ENCODE results near the gene BANK1.

Gene BANK1

GRCh38 chr4:101993002-101993841 is 202.7 kb downstream of the BANK1 start:
- no peak overlapping the region for H3K14ac ChIP-seq (ENCODE audit: low read length)
- H2BK12ac ChIP-seq (ENCODE audit: low read length): no peak overlapping the region
- no peak overlapping the region for H3K27ac ChIP-seq (replicated peaks; ENCODE audit: low read length)
- no CpG with 5 or more reads among the region's 5 CpGs for whole genome bisulfite sequencing, 2 donors (ENCODE audit: extremely low coverage in 2 of 2, insufficient read length in 2 of 2, insufficient replicate concordance in 1 of 2)
- no peaks in the 10 kb centered on the region for H3K36me3 ChIP-seq (replicated peaks in 1 of 2; ENCODE audit: control insufficient read depth in 2 of 2, insufficient read depth in 2 of 2, low read length in 2 of 2)
- no peaks in the 10 kb centered on the region for H3K4me1 ChIP-seq (ENCODE audit: control insufficient read depth in 2 of 2, insufficient read depth in 1 of 2, low read depth in 1 of 2, low read length in 2 of 2)
- DNase-seq (ENCODE audit: low spot score): no peak
- H3K27me3 ChIP-seq (ENCODE audit: control insufficient read depth in 3 of 3, insufficient read depth in 3 of 3, low read depth in 1 of 3, low read length in 3 of 3): no peaks in the 10 kb centered on the region
- H3K4me2 ChIP-seq (ENCODE audit: insufficient read depth, low read length, poor library complexity, severe bottlenecking): no peak overlapping the region
- no peak overlapping the region for H2AK5ac ChIP-seq (ENCODE audit: low read depth, low read length)
- no peaks in the 10 kb centered on the region for H3K79me1 ChIP-seq (ENCODE audit: low read depth, low read length)
- H4K91ac ChIP-seq (ENCODE audit: low read depth, low read length, poor library complexity): no peak overlapping the region
- no peak overlapping the region for H3K18ac ChIP-seq (ENCODE audit: low read length)
- no peak overlapping the region for H2BK15ac ChIP-seq (ENCODE audit: low read length)
- no peak overlapping the region for H3K9ac ChIP-seq (ENCODE audit: low read depth, low read length, poor library complexity)
- H3K9me3 ChIP-seq (replicated peaks in 1 of 2; ENCODE audit: control insufficient read depth in 2 of 2, insufficient read depth in 1 of 2, low read depth in 1 of 2, low read length in 2 of 2): no peaks in the 10 kb centered on the region
- H3K4ac ChIP-seq (ENCODE audit: low read length): no peak overlapping the region
- H3K23ac ChIP-seq (ENCODE audit: low read depth, low read length, poor library complexity): no peak overlapping the region
- H2BK120ac ChIP-seq (ENCODE audit: low read depth, low read length): no peak overlapping the region
- H3K4me3 ChIP-seq (ENCODE audit: low read length in 2 of 2): no peak overlapping the region
- H4K8ac ChIP-seq (ENCODE audit: low read depth, low read length): no peak overlapping the region
- peak overlapping the region; percentile 68 for H2AFZ ChIP-seq (ENCODE audit: low read length)
- H2BK5ac ChIP-seq (ENCODE audit: low read length): no peak overlapping the region

GRCh38 chr4:101993842-101994775 is 203.6 kb downstream of the BANK1 start:
- no peak overlapping the region for H4K8ac ChIP-seq (ENCODE audit: low read depth, low read length)
- H3K9me3 ChIP-seq (replicated peaks in 1 of 2; ENCODE audit: control insufficient read depth in 2 of 2, insufficient read depth in 1 of 2, low read depth in 1 of 2, low read length in 2 of 2): no peaks in the 10 kb centered on the region
- no peaks in the 10 kb centered on the region for H3K4me1 ChIP-seq (ENCODE audit: control insufficient read depth in 2 of 2, insufficient read depth in 1 of 2, low read depth in 1 of 2, low read length in 2 of 2)
- H3K4me3 ChIP-seq (ENCODE audit: low read length in 2 of 2): no peak overlapping the region
- no peak overlapping the region for H3K4ac ChIP-seq (ENCODE audit: low read length)
- H3K27ac ChIP-seq (replicated peaks; ENCODE audit: low read length): no peak overlapping the region
- H2AK5ac ChIP-seq (ENCODE audit: low read depth, low read length): no peak overlapping the region
- H2BK5ac ChIP-seq (ENCODE audit: low read length): no peak overlapping the region
- no peak overlapping the region for H3K9ac ChIP-seq (ENCODE audit: low read depth, low read length, poor library complexity)
- H2BK15ac ChIP-seq (ENCODE audit: low read length): no peak overlapping the region
- H2BK12ac ChIP-seq (ENCODE audit: low read length): no peak overlapping the region
- H4K91ac ChIP-seq (ENCODE audit: low read depth, low read length, poor library complexity): no peak overlapping the region
- H3K79me1 ChIP-seq (ENCODE audit: low read depth, low read length): no peaks in the 10 kb centered on the region
- H3K27me3 ChIP-seq (ENCODE audit: control insufficient read depth in 3 of 3, insufficient read depth in 3 of 3, low read depth in 1 of 3, low read length in 3 of 3): no peaks in the 10 kb centered on the region
- no peak overlapping the region for H3K14ac ChIP-seq (ENCODE audit: low read length)
- H3K4me2 ChIP-seq (ENCODE audit: insufficient read depth, low read length, poor library complexity, severe bottlenecking): no peak overlapping the region
- WGBS, 2 donors (ENCODE audit: extremely low coverage in 2 of 2, insufficient read length in 2 of 2, insufficient replicate concordance in 1 of 2): no CpG with 5 or more reads among the region's 4 CpGs
- H2AFZ ChIP-seq (ENCODE audit: low read length): no peak overlapping the region
- no peak for DNase-seq (ENCODE audit: low spot score)
- H2BK120ac ChIP-seq (ENCODE audit: low read depth, low read length): no peak overlapping the region
- H3K18ac ChIP-seq (ENCODE audit: low read length): no peak overlapping the region
- H3K36me3 ChIP-seq (replicated peaks in 1 of 2; ENCODE audit: control insufficient read depth in 2 of 2, insufficient read depth in 2 of 2, low read length in 2 of 2): no peaks in the 10 kb centered on the region
- H3K23ac ChIP-seq (ENCODE audit: low read depth, low read length, poor library complexity): no peak overlapping the region

- no peaks in the 10 kb centered on the region for H3K79me1 ChIP-seq (ENCODE audit: low read depth, low read length)
- no peaks in the 10 kb centered on the region for H3K36me3 ChIP-seq (replicated peaks in 1 of 2; ENCODE audit: control insufficient read depth in 2 of 2, insufficient read depth in 2 of 2, low read length in 2 of 2)
- H3K27ac ChIP-seq (replicated peaks; ENCODE audit: low read length): no peak overlapping the region
- H2BK5ac ChIP-seq (ENCODE audit: low read length): no peak overlapping the region
- H4K8ac ChIP-seq (ENCODE audit: low read depth, low read length): no peak overlapping the region
- DNase-seq (ENCODE audit: low spot score): no peak
- H2BK120ac ChIP-seq (ENCODE audit: low read depth, low read length): no peak overlapping the region
- peak overlapping the region; percentile 27 for H2AFZ ChIP-seq (ENCODE audit: low read length)
- no peak overlapping the region for H3K14ac ChIP-seq (ENCODE audit: low read length)
- H3K4me3 ChIP-seq (ENCODE audit: low read length in 2 of 2): no peak overlapping the region
- no peak overlapping the region for H3K4ac ChIP-seq (ENCODE audit: low read length)
- no peak overlapping the region for H3K4me2 ChIP-seq (ENCODE audit: insufficient read depth, low read length, poor library complexity, severe bottlenecking)
- H3K18ac ChIP-seq (ENCODE audit: low read length): no peak overlapping the region
- H2BK15ac ChIP-seq (ENCODE audit: low read length): no peak overlapping the region
- no peak overlapping the region for H4K91ac ChIP-seq (ENCODE audit: low read depth, low read length, poor library complexity)
- no peaks in the 10 kb centered on the region for H3K27me3 ChIP-seq (ENCODE audit: control insufficient read depth in 3 of 3, insufficient read depth in 3 of 3, low read depth in 1 of 3, low read length in 3 of 3)
- no peak overlapping the region for H3K9ac ChIP-seq (ENCODE audit: low read depth, low read length, poor library complexity)
- no peaks in the 10 kb centered on the region for H3K9me3 ChIP-seq (replicated peaks in 1 of 2; ENCODE audit: control insufficient read depth in 2 of 2, insufficient read depth in 1 of 2, low read depth in 1 of 2, low read length in 2 of 2)
- no CpG with 5 or more reads among the region's 2 CpGs for WGBS, 2 donors (ENCODE audit: extremely low coverage in 2 of 2, insufficient read length in 2 of 2, insufficient replicate concordance in 1 of 2)
- H3K23ac ChIP-seq (ENCODE audit: low read depth, low read length, poor library complexity): no peak overlapping the region
- H3K4me1 ChIP-seq (ENCODE audit: control insufficient read depth in 2 of 2, insufficient read depth in 1 of 2, low read depth in 1 of 2, low read length in 2 of 2): no peaks in the 10 kb centered on the region
- no peak overlapping the region for H2BK12ac ChIP-seq (ENCODE audit: low read length)
- H2AK5ac ChIP-seq (ENCODE audit: low read depth, low read length): no peak overlapping the region
These were observed 217.5 kb downstream of the BANK1 start for GRCh38 chr4:102007959-102008425.

GRCh38 chr4:102008711-102009110 is 218.2 kb downstream of the BANK1 start:
- Histone ChIP-seq H2BK12ac (ENCODE audit: low read length) (no peak overlapping the region), H3K4me1 (ENCODE audit: control insufficient read depth in 2 of 2, insufficient read depth in 1 of 2, low read depth in 1 of 2, low read length in 2 of 2) (no peaks in the 10 kb centered on the region), H3K23ac (ENCODE audit: low read depth, low read length, poor library complexity) (no peak overlapping the region), H2BK5ac (ENCODE audit: low read length) (no peak overlapping the region), H4K8ac (ENCODE audit: low read depth, low read length) (no peak overlapping the region), H3K27ac (replicated peaks; ENCODE audit: low read length) (no peak overlapping the region), H2BK15ac (ENCODE audit: low read length) (no peak overlapping the region), H4K91ac (ENCODE audit: low read depth, low read length, poor library complexity) (no peak overlapping the region), H3K79me1 (ENCODE audit: low read depth, low read length) (no peaks in the 10 kb centered on the region), H3K9me3 (replicated peaks in 1 of 2; ENCODE audit: control insufficient read depth in 2 of 2, insufficient read depth in 1 of 2, low read depth in 1 of 2, low read length in 2 of 2) (no peaks in the 10 kb centered on the region), H2BK120ac (ENCODE audit: low read depth, low read length) (no peak overlapping the region), H3K14ac (ENCODE audit: low read length) (no peak overlapping the region), H3K36me3 (replicated peaks in 1 of 2; ENCODE audit: control insufficient read depth in 2 of 2, insufficient read depth in 2 of 2, low read length in 2 of 2) (no peaks in the 10 kb centered on the region), H3K27me3 (ENCODE audit: control insufficient read depth in 3 of 3, insufficient read depth in 3 of 3, low read depth in 1 of 3, low read length in 3 of 3) (no peaks in the 10 kb centered on the region), H2AFZ (ENCODE audit: low read length) (no peak overlapping the region), H2AK5ac (ENCODE audit: low read depth, low read length) (no peak overlapping the region), H3K4me3 (ENCODE audit: low read length in 2 of 2) (no peak overlapping the region), H3K18ac (ENCODE audit: low read length) (no peak overlapping the region), H3K4me2 (ENCODE audit: insufficient read depth, low read length, poor library complexity, severe bottlenecking) (no peak overlapping the region), H3K9ac (ENCODE audit: low read depth, low read length, poor library complexity) (no peak overlapping the region), H3K4ac (ENCODE audit: low read length) (no peak overlapping the region)
- WGBS, 2 donors (ENCODE audit: extremely low coverage in 2 of 2, insufficient read length in 2 of 2, insufficient replicate concordance in 1 of 2): no CpG with 5 or more reads among the region's 3 CpGs
- no peak for DNase-seq (ENCODE audit: low spot score)

All from neuronal stem cell (in vitro differentiated cells).